Measurements from ENCODE around the gene ZNF256.

DNA sequence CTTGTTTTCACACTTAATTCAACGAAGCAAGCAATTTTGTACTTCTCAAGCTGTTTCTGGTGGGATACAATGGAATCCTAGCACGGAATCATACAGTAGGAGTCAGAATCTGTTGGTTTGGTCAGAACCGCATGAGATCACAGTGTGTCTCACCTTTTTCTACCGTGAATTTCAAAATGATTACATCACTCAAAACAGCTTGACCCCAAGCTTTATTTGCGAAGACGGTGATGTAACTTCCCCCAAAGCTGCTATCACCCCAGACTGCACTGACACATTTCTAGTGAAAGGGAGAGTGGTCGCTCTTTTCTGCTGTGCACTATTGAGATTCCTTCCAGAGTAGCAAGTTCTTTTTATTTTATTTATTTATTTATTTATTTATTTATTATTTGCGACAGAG is 17.3 kb upstream of the ZNF256 start:
- TF ChIP-seq, protein P1, sequence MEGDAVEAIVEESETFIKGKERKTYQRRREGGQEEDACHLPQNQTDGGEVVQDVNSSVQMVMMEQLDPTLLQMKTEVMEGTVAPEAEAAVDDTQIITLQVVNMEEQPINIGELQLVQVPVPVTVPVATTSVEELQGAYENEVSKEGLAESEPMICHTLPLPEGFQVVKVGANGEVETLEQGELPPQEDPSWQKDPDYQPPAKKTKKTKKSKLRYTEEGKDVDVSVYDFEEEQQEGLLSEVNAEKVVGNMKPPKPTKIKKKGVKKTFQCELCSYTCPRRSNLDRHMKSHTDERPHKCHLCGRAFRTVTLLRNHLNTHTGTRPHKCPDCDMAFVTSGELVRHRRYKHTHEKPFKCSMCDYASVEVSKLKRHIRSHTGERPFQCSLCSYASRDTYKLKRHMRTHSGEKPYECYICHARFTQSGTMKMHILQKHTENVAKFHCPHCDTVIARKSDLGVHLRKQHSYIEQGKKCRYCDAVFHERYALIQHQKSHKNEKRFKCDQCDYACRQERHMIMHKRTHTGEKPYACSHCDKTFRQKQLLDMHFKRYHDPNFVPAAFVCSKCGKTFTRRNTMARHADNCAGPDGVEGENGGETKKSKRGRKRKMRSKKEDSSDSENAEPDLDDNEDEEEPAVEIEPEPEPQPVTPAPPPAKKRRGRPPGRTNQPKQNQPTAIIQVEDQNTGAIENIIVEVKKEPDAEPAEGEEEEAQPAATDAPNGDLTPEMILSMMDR (IDR thresholded peaks at IDR 0.05) = no peak
- no peak for TF ChIP-seq POLR2A (IDR thresholded peaks at IDR 0.05)

Data from prostate gland (tissue), 2 donors.